Kidney glomerular epithelial cell (primary cell): ENCODE results near the gene ADAM17.
"Not testable (repeated sequence)": the region's sequence is repeated elsewhere in the genome, so short reads cannot be mapped to it uniquely, and the experiment has no call there.

Source experiments
- DNase-seq: peaks from one replicate; lab custom pipeline; 2025; lab: John Stamatoyannopoulos, UW

The ADAM17 gene

DNA sequence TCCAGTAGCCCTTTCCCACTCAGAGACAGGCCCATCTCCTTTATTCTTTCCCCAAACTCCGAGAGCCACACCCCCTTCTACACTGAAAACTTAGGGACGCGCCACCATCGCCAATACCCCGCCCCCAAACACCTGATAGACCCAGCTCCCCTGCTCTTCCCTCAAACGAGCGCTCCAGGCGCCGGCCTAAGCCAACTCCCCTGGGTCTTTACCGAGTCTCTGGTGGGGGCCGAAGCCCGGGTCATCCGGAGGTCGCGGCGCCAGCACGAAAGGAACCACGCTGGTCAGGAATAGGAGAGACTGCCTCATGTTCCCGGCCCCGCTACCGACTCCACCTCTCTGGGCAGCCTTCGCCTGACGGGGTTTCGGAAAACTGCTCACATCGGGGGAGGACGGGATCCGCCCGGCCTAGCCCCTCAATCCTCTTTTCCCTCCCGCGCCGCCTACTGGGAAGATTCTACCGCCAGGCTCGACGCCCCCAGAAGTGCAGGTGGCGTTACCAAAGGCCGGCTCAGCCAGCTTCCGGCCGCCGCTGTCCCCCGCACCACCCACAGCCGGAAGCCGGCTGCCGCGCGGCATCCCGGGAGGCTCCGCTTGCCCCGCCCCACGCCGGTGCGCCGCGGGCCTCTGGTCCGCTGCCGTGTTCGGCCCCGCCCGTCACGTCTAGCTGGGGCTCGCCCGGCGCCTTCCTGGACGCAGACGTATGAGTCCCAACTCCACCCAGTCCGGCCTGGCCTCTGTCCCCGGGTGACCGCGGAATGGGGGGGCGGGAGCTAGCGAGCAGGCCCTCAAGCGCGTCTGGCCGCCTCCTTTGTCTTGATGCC is at the start of gene ADAM17:
Gene ADAM17, minus strand, starts transcription at position 534 of the 824 bp plus-strand sequence. Its CDS starts 225 bp downstream, at position 309.
- DNase-seq, result peak; percentile 97

DNA sequence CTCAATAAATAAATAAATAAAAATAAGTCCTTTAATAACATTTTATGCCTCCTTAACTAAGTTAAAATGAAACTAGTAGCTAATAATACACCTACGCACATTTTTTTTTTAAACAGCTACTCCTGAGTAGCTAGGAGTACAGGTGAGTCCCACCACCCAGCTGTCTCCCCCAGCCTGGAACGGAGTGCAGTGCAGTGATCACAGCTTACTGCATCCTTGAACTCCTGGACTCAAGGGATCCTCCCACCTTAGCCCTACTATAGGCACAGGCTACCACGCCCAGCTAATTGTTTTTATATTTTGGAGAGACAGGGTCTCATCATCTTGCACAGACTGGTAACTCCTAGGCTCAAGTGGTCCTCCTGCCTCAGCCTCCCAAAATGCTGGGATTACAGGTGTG is 46.8 kb upstream of the ADAM17 start:
- DNase-seq, result no peak

DNA sequence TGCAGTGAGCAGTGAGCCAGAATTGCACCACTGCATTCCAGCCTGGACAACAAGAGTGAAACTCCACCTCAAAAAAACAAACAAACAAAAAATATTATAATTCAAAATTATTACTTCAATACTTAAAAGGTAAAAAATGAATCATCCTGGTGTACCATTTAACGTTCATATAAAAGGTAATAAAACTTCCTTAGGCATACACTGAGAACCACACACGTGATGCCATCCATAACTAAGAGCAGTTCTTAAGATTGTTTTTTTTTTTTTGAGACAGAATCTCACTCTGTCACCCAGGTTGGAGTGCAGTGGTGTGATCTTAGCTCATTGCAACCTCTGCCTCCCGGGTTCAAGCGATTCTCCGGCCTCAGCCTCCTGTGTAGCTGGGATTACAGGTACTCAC is 45.8 kb upstream of the ADAM17 start:
- no peak for DNase-seq

DNA sequence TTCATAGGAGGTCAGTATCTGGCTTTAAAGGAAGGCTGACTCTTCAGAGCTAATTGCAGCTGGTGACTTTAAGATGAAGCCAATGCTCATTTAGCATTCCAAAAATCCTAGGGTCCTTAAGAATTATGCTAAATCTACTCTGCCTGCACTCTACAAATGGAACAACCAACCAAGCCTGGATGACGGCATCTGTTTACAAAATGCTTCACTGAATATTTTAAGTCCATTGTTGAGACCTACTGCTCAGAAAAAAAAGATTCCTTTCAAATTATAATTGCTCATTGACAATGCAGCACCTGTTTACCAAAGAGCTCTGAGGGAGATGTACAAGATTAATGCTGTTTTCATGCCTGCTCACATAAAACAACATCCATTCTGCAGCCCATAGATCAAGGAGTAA is 43.8 kb upstream of the ADAM17 start:
- DNase-seq, result no peak

DNA sequence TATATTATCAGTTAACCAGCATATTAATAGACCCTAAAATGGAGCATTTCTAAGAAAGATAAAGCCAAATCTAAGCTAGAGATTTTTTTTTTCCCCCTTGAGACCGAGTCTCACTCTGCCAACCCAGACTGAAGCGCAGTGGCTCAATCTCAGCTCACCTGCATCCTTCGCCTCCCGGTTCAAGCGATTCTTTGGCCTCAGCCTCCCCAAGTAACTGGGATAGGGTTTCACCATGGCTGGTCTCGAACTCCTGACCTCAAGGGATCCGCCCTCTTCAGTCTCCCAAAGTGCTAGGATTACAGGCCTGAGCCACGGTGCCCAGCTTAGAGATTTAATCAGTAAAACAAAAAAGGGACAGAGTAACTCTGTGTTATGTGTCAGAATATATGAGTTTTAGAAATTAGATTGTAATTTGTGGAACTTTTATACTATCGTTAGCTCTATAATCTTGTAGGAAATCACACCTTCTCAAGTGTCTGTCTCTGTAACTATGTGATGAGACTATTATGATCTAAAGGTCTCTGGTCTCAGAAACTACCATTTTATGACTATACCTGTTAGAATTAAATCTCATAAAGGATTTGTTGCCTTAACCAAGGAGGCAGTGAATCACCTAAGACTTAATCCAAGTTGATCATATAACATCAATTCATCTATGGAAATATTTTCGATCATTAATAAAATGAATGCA is 41.1 kb upstream of the ADAM17 start:
- no peak for DNase-seq

DNA sequence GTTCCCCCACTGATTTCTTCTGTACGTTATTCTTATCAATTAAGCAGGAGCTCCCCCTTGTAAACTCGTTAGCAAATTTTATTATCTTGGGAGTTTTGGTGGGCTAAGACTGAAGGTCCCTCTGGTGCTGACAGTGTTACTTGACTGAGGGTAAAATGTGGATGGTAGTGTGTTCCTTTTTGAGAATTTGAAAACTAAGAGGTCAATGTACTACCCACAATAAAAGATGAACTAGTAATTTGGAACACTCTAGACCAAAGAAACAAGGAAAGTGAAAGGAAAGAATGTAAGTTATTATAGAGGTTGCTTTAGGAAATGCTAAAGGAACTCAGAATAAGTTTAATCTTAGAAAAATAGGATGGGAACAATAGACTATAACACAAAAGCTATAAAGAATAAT is 40.1 kb upstream of the ADAM17 start:
- no peak for DNase-seq

DNA sequence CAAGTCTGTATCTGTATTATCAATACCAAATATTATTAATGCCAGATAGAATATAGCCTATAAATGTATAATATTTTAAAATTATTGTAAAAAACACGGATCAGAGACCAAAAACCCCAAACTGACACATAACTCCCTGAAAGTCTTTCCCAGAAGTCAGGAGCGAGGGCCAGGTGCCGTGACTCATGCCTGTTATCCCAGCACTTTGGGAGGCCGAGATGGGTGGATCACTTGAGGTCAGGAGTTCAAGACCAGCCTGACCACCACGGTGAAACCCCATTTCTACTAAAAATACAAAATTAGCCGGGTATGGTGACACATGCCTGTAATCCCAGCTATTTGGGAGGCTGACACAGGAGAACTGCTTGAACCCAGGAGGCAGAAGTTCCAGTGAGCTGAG is 39.6 kb upstream of the ADAM17 start:
- DNase-seq, result not testable (repeated sequence)

DNA sequence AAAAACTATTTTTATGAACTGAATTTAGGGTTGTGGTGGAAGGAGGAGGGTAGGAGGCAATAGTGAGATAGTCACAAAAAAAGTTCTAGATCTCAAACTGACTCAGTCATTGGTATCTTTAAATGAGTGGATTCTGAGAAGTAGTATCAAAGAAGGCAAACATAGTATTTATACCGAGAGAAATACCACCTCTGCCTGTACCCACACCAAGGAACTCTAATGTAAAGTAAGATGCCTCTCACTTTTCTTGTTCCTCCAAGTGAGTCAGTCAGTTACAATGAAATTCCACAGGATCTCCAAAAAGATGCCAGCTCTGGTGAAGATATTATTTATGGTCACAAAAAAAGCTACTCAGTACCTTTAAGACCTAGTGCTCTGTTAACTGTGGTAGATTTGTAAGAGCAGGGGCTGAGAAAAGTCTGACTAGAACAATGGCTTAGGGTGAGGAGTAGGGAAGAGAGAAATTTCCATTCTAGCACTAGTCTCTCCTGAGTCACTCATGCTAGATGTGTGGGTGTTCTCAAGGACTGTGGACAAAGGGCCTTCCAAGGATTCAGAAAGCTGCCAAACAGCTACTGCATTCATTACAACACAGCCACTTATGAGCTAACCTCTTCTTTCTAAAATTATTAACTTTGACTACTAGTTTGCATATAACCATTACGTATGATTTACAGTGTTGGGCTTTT is 38.9 kb upstream of the ADAM17 start:
- DNase-seq, result peak; percentile 91

DNA sequence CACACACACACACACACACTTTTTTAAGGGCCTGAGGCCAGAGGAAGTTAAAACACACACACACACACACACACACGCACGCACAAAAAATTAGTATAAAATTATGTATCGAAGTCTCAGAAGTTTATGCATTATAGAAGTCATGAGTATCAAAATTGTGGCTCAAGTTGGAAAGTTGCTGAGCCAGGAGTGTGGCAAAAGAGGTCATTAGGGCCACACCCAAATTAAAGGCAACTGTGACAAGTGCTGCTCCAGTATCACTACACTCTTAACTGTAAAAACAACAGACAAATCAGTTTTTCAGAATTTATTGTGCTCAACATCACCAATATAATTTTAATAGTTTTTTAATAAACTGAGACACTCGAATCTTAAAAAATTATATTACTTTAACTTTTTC is 38.3 kb upstream of the ADAM17 start:
- no peak for DNase-seq

DNA sequence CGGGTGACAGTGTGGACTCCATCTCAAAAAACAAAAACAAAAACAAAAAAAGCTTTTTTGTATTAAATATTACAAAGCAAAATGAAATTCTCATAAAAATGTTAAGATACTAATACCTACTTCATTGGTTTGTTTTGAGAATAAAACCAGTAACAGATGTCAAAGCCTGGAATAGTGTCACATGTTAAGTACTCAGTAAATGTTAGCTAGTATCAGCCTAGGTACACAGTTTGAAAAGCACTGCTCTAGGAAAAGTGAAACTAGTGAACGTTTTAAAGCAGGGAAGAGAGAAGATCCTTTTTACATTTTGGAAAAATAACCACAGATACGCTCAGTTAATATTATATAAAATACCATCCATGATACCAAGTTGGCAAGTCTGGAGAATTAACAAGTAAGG is 37.1 kb upstream of the ADAM17 start:
- no peak for DNase-seq

DNA sequence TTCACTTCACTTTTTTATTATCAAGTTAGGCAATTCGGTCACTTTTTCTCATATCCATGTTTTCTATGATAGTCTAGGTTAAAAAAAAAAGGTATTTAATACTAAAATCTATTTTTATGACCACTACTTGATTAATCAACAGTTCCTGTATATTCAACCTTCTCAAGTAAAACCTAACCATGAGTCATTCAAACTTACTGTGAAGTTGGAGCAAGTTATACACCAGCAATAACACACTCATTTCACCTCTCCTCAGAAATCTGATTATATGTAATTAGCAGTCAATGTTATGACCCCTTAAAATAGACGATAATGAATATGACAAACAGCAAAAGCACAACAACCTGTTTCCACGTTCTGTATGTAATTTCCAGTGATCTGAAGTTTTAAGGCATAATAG is 35.0 kb upstream of the ADAM17 start:
- peak; percentile 20 for DNase-seq

DNA sequence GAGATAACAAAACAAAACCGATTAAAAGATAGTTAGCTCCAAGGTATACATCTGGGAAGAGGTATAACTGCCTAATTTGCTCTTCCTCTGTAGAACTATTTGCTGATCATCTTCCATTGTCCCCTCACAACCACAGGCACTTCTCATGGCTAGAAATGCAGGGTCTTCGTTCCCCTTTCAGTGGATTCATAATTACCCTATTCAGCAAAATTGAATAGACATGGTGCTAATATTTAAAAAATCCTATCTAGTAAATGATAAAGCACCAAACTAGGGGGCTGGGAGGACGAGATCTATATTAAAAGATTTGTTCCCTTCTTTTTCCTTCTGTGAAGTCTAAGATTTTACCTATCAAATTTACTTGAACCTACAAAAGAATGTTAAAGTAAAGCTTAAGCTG is 30.8 kb upstream of the ADAM17 start:
- DNase-seq, result no peak

DNA sequence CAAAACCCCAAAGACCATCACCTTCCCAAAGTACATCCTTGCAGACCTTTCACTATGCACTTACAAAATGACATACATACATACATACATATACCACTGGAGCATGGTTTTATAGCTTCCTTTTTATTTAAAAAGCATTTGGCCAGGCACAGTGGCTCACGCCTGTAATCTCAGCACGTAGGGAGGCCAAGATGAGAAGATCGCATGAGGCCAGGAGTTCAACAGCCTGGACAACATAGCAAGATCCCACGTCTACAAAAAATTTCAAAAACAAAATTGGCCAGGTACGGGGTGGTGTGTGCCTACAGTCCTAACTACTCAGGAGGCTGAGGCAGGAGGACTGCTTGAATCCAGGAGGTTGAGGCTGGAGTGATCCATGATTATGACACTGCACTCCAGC is 29.9 kb upstream of the ADAM17 start:
- no peak for DNase-seq

DNA sequence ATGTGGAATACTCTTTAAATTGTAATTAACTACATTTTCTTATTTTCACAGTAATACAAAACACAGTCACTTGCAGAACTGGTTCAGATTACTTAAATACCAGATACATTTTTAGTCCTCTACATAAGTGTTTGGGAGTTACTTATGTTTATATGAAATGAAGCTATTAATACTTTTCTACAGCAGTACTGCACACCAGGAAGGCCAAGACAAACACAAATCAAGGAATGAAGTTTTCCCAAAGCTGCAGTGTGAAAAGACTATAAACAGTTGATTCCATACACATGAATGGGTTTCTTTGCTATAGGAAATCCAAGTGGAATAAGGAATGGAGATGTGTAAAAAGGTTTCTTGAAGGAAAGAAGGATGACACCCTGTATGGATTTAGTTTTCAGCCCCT is 29.3 kb upstream of the ADAM17 start:
- DNase-seq, result not testable (repeated sequence)

DNA sequence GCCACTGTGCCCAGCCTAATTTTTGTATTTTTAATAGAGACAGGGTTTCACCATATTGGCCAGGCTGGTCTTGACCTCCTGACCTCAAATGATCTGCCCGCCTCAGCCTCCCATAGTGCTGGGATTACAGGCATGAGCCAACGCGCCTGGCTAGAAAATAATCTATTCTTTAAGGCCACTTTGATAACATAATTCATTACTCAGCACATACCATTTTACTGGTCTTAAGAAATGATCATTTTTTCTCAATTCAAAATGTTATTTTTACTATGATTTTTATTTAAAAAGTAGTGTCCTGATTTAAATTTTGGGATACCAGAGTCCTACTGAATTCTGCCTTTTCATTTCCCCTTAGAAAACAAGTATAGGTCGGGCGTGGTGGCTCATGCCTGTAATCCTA is 27.0 kb upstream of the ADAM17 start:
- DNase-seq, result no peak

DNA sequence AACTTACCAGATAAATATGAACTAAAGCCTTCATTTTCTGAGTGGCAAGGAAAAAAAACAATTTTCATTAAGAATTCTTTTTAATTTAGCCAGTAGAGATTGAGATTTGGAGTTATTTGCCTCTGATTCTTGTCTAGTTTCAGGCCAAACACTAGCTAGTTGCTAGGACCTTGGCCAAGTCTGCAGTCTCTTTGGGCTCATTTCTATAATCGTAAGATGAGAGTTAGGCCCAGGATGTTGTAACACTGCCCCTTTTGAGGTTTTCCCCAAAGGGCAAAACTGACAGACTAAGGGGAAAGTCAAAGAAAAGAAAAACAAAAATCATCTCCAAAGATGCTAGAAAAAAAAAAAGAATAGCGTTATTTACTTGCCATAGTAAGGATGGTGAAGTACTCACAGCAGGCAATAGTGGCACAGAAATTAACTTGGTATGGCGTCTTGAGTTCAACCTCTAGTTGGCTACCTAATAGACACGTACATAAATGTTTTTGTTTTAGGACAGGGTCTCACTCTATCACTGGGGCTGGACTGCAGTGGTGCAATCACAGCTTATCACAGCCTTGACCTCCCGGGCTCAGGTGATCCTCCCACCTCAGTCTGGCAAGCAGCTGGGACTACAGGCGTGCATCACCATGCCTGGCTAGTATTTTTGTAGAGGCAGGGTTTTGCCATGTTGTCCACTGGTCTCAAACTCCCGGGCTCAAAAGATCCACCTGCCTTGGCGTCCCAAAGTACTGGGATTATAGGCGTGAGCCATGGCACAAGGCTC is 23.0 kb upstream of the ADAM17 start:
- no peak for DNase-seq

DNA sequence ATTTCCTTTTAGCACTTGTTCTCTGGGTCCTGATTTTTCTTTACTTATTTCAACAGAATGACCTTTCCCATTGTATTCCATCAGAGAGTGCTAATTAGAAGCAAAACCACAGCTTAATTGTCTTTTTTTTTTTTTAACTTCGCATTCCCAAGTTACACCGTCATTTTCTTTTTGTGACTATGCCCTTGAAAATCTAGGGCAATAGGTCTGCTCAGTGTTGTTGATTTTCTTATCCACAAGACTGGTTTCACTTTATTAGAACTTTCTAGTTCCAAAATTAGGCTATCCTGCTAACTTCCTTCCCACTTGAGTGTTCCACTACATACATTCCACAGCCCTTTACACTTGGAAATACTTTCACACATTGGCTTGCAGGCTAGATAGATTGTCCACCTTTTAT is 18.7 kb upstream of the ADAM17 start:
- DNase-seq, result no peak

DNA sequence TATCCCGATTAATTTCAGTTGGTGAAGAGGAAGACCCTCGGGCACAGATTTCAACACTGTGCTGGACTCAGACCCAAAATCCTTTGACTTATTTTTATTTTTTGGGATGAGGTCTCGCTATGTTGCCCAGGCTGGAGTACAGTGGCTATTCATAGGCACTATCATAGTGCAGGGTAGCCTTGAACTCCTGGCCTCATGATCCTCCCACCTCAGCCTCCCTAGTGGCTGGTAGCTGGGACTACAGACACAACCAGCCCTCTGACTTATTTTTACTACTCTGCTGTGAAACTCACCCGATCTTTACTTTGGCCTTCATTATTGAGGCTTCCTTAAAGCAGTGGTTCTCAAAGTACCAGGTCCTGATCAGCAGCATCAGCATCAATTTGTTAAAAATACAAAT is 18.2 kb upstream of the ADAM17 start:
- no peak for DNase-seq

DNA sequence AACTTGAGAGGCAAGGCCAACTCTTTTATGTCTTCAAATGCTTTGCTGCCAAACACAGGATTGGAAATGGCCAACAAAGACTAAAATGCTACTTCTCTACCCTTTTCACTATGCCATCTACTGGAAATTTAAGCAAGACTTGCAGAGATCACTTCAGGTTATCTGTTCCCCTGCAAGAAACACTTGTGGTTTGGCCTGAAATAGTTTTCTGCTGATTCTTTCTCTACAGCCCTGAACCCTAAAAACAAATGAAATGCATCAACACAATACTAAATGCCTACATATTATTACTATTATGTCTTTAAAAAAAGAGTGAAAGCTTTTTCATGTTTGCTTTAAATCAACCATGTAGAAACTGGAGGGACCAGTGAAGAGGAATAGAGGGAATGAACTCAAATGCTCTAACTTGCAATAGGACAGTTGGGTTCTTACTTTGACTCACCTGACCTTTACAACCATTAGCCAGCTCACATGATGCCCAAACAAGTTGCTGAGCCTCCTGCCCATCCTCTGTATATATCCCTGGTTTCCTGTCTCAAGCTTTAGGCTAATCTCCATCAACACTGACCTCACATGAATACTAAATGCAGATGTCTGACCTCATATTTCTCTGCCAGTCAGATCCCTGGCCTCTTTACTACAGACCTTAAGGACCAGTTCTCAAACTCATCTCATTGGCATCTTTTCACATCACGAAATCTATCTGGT is 17.5 kb upstream of the ADAM17 start:
- peak; percentile 21 for DNase-seq

DNA sequence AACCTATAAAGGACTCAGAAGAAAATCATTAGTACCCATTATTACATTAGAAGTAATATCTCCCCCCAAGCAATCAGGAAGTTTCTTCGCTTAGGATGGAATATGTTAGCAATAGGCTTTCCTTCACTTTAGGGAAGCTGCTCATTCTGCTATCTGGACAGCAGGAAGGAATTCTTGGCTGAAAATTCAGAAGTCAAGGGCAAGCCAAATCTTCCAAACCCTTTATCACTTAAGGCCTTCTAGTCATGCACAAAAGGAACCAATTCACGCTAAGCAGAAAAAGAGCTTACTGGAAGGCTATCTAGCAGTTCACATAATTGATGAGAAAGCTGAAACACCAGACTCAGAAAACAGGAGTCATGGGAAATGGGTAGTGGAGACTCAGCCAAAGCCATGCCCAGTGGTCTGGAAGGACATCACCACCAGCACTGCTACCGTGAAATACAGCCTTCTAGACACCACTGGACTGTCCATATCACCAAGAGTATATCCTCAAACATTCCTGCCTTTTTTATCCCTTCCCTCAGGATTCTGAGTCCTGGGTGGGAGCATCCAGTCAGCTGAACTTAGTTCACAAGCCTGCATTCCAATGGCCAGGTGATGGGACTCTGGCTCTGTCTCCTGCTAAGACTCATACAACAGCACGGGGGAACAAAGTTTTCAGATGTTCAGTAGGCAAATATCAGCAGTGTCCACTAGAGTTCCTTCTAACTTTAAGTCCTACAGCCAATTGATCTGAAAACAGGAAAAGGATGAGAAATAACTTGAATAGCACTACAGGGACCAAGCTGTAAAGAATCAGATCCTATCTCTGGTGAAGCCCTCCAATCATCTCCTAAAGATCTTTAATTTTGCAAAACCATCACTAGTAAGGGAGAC is 14.8 kb upstream of the ADAM17 start:
- no peak for DNase-seq
